Measurements from ENCODE around the gene ATP10A. TPM values are rescaled to one million over a fixed set of nuclear protein-coding genes. Genes with fewer than 3 reads are reported as not detected.

The ATP10A gene
- total RNA-seq, 1 experiment from 2014 or later = 3.9 TPM

- no peak overlapping the region for H2BK5ac ChIP-seq (ENCODE audit: insufficient read length, low read length)
- no peak overlapping the region for H3K4me3 Mint-ChIP-seq
- H3K79me1 ChIP-seq (ENCODE audit: insufficient read depth, low read depth, low read length, poor library complexity, severe bottlenecking) = no peaks in the 10 kb centered on the region
- H3K23ac ChIP-seq (ENCODE audit: insufficient read length, low read depth, low read length) = no peak overlapping the region
- H3K23me2 ChIP-seq (ENCODE audit: insufficient read length, low read depth, low read length, poor library complexity, severe bottlenecking) = no peaks in the 10 kb centered on the region
- H3K4ac ChIP-seq (ENCODE audit: low read depth, low read length) = no peak overlapping the region
- no peak overlapping the region for H2BK120ac ChIP-seq (ENCODE audit: low read depth, low read length, poor library complexity, severe bottlenecking)
- no peak overlapping the region for H2BK15ac ChIP-seq (ENCODE audit: low read depth, low read length)
- H3K9me3 ChIP-seq (ENCODE audit: control insufficient read depth, low read depth, low read length) = no peaks in the 10 kb centered on the region
- H4K20me1 ChIP-seq (ENCODE audit: control insufficient read depth, insufficient read depth, insufficient read length) = no peaks in the 10 kb centered on the region
- no peak overlapping the region for H2AK5ac ChIP-seq (ENCODE audit: insufficient read length, low read length)
- TF ChIP-seq CTCF (conservative IDR thresholded peaks at IDR 0.05) = peak; percentile 90
- no peaks in the 10 kb centered on the region for H3K79me2 ChIP-seq (ENCODE audit: insufficient read depth, low read length)
- H4K8ac ChIP-seq (replicated peaks; ENCODE audit: insufficient read length, low read depth, low read length) = no peak overlapping the region
- peaks cover 16 to 22% of the 10 kb centered on the region in 2 experiments for H3K4me1 Mint-ChIP-seq
- no peak overlapping the region for H3T11ph ChIP-seq (ENCODE audit: low read length)
- H2BK12ac ChIP-seq (ENCODE audit: insufficient read length, low read depth, low read length) = no peak overlapping the region
- no peak overlapping the region for H3K9ac ChIP-seq (ENCODE audit: extremely low read depth, insufficient read length, low read length)
- H3K27me3 ChIP-seq (ENCODE audit: insufficient read depth, low read length) = no peaks in the 10 kb centered on the region
- no CpG with 5 or more reads among the region's 19 CpGs for WGBS (ENCODE audit: extremely low coverage, insufficient read length, low lambda C conversion rate)
- H3K14ac ChIP-seq (ENCODE audit: insufficient read depth, low read length) = no peak overlapping the region
- H3K36me3 Mint-ChIP-seq (ENCODE audit: insufficient read depth in 1 of 3, low read depth in 3 of 3) = no peaks in the 10 kb centered on the region; a peak in 1 of 7 replicates
- no peak overlapping the region for H3K18ac ChIP-seq (ENCODE audit: insufficient read length, low read depth, low read length)
- H3K4me1 ChIP-seq (ENCODE audit: insufficient read depth, low read length) = no peaks in the 10 kb centered on the region; the same call in 1 of the 2 replicates
- no peaks in the 10 kb centered on the region; a peak in 1 of 5 replicates for H3K9me3 Mint-ChIP-seq
- peak overlapping the region in 1 of 3 experiments; percentile 52; a peak in 3 of 7 replicates for H3K27ac Mint-ChIP-seq
- no peak overlapping the region for H3K4me2 ChIP-seq (ENCODE audit: insufficient read depth, insufficient read length, low read length)
- no peak overlapping the region for H3K56ac ChIP-seq (ENCODE audit: insufficient read length, low read depth, low read length)
- peaks cover 3% of the 10 kb centered on the region; the same call in 1 of the 2 replicates for H3K27me3 Mint-ChIP-seq (ENCODE audit: low read depth)
- H3K27ac ChIP-seq (ENCODE audit: insufficient read length, low read depth, low read length) = no peak overlapping the region
- peak; percentile 79 for DNase-seq
- no peak overlapping the region for H4K91ac ChIP-seq (ENCODE audit: insufficient read length, low read depth, low read length)
- H2BK20ac ChIP-seq (ENCODE audit: low read depth, low read length, poor library complexity, severe bottlenecking) = no peak overlapping the region
- no peak overlapping the region for H4K5ac ChIP-seq (ENCODE audit: insufficient read length, low read depth, low read length)
- no peak overlapping the region for H2AFZ ChIP-seq (ENCODE audit: low read length)
Measured at GRCh38 chr15:25783607-25784540, 79.3 kb downstream of the ATP10A start.
